IMR-90 (cell line): Measurements from ENCODE around the gene SGK1.

Experiments used
- CEBPB ChIP-seq: IDR thresholded peaks from 2 replicates; pipeline ENCODE4 v1.6.1; 2012; ENCODE audit warnings: low read depth, low read length, improper control_type of control experiment
- CTCF ChIP-seq: conservative IDR thresholded peaks from 2 replicates; pipeline ENCODE4 v1.5.1; 2012; ENCODE audit warnings: mild to moderate bottlenecking, low read depth, low read length, improper control_type of control experiment
- FOS ChIP-seq: fragments of 150-350 bp; IDR thresholded peaks from 2 replicates; pipeline ENCODE4 v1.6.1; 2016; ENCODE audit warnings: low read depth, low read length
- MAFK ChIP-seq: IDR thresholded peaks from 2 replicates; pipeline ENCODE4 v1.6.1; 2012; ENCODE audit warnings: low read depth, low read length, improper control_type of control experiment
- MAZ ChIP-seq: IDR thresholded peaks from 2 replicates; pipeline ENCODE4 v1.6.1; 2012; ENCODE audit warnings: low read depth, mild to moderate bottlenecking, low read length, improper control_type of control experiment, moderate library complexity, borderline replicate concordance
- POLR2A ChIP-seq: IDR thresholded peaks from 2 replicates; pipeline ENCODE4 v1.6.1; 2012; ENCODE audit warnings: mild to moderate bottlenecking, low read depth, low read length
- RAD21 ChIP-seq: IDR thresholded peaks from 2 replicates; pipeline ENCODE4 v1.6.1; 2012; ENCODE audit warnings: low read length, improper control_type of control experiment

DNA sequence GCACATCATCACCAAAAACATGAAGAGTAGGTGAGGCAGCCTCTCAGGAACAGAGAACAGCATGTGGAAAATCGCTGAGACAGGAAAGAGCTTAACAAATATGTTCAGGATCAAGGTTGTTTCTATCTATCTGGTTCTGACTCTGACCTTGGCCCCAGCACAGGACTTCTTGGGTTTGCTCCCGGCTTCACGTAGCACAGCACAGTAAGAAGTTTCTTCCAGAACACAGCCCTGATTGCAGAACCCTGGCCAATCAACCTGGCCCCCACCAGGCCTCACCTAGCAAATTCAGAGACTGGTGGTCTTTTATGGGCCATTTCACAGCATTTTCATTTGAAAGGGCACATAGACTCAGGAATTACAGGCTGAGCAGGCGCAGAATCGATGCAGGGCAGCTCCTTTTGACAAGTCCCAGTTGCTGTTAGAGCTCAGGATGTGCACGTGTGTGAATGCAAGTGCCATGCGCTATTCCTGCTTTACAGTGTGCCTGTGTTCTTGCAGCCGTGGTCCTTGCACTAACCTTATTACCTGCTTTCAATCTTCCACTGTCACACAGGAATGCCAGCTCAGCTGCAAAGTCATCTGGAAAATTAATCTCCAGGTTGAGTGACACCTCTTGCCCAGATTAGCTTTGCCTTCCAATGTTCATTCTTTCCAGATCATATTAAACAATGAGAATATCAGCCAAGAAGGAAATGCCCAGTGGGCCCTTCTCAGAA lies 165.0 kb downstream of the SGK1 start:
- TF ChIP-seq CTCF (no peak), RAD21 (no peak), POLR2A (no peak), FOS (no peak), MAZ (no peak), MAFK (no peak), CEBPB (no peak)
